SHP77 treated with DMSO at 0.1 percent for 48 hours (cell line): ENCODE measurements around the gene SAA4.
"Not testable (repeated sequence)": the region's sequence is repeated elsewhere in the genome, so short reads cannot be mapped to it uniquely, and the experiment has no call there.

Experiments used
- DNase-seq: peaks from one replicate; lab custom pipeline; 2025; lab: John Stamatoyannopoulos, UW

Gene SAA4

GRCh38 chr11:18236664-18237356 is at the start of gene SAA4:
SAA4 (minus strand) TSS chr11:18236802; CDS start chr11:18235926, 876 bp downstream.
- DNase-seq, result no peak

DNA sequence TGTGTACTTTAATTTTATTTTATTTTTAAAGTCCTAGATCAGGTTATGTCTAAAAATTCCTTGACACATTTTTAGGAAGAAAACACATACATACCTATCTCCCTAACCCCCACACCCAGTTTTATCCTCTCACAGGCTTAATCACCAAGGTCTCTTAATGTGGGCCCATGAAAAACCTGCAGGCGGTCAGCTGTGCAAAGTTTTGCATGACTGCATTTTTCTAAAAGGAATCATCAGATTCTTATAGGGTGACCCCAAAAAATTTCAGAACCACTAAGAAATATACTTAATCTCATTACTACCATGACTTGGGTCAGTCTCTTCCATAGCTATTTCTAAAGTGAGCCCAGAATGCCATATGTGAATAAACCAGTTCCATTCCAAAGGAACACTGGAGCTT is 49.2 kb upstream of the SAA4 start:
- no peak for DNase-seq

DNA sequence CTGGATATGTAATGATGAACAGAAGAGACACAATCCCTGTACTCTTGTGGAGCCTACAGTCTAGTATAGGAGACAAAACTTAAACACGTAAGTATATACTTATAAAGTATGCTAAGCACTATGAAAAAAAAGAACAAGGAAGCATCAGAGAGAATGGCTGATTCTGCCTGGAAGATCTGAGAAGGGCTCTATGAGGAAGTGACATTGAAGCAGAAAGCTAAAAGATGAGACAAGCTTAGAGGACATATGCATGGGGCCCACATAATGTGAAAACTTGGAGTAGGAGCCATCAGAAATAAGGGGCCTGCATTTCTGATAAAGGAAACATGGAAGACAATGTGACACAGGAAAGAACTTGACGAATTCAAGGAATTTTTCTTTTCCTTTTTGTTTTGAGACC is 46.0 kb upstream of the SAA4 start:
- no peak for DNase-seq

DNA sequence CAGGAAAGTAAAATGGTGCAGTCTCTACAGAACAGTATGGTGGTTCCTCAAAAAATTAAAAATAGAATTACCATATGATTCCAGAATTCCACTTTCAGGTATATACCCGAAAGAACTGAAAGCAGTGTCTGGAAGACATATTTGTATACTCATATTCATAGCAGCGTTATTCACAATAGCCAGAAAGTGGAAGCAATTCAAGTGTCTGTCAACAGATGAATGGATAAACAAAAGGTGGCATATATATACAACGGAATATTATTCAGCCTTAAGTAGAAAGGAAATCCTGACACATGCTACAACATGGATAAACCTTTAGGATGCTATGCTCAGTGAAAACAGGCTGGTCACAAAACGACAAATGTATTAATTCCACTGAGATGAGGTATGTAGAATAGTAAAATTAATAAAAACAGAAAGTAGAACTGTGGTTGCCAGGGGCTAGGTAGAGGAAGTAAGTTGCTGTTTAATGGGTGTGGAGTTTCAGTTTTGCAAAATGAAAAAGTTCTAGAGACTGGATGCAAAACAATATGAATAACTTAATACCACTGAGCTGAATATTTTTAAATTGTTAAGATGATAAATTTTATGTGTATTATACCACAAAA is 43.9 kb upstream of the SAA4 start:
- DNase-seq, result no peak

DNA sequence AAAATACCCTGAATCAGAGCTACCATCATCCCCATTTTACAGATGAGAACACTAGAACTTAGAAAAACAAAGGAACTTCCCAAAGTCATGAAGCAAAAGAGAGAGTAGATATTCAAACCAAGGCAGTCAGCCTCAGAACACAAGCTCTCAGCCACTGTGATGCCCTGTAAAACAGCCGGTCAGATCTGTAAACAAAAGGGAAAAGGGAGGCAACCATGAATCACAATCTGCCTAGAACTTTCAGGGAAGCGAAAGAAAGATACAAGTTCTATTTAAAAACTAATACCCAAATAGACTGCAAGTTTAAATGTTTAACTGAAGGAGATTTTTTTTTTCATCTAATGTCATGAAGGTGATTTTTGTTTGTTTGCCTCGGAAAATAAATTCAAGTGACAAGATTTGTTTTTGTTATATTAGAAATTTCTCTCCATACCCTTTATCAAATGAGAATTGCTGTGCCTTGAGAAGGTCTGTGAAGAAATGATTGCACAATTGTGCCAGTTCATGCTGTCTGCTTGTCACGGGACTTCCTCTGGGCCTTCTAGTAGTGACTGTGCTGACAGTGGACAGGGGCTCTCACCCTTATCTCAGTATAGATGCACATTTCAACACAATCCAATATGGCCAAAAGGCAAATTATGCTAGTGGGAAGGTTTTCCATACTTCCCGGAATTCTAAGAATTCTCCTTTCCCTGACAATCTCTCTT is 41.1 kb upstream of the SAA4 start:
- DNase-seq, result no peak

DNA sequence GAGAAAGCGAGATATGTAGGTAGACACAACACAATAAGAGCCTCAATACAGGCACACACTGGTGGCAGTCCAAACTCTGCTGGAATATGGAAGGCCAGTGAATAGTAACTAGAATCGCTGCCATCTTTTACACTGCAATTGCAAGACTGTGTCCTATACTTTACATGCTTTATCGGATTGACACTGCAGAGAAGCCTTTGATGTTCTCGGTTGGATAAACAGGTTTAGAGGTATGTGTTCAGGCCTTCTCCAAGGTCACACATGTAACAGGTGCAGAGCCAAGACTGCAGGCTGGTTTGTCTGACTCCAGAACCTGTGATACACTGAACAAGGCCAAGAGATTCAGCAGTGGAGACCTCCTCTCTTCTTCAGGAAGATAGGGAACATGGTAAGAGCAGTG is 34.6 kb upstream of the SAA4 start:
- DNase-seq, result no peak

DNA sequence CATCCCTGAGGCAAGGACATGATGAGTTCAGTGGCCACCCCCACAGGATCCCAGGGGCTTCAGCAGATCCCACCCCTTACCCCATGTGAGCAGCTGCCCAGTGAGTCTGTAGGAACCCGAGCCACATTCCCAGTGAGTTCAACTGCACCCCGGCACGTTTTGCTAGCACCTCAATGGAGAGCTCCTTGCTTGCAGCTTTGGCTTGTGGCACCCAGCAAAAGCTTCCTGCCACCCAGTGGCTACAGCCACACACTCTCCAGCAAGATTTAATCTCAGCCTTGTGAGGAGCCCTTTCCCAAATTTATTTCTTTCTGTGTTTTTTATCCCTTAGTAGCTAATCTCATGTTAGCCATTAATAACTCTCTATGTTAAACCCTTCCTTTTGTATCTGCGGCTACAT is 33.5 kb upstream of the SAA4 start:
- no peak for DNase-seq

DNA sequence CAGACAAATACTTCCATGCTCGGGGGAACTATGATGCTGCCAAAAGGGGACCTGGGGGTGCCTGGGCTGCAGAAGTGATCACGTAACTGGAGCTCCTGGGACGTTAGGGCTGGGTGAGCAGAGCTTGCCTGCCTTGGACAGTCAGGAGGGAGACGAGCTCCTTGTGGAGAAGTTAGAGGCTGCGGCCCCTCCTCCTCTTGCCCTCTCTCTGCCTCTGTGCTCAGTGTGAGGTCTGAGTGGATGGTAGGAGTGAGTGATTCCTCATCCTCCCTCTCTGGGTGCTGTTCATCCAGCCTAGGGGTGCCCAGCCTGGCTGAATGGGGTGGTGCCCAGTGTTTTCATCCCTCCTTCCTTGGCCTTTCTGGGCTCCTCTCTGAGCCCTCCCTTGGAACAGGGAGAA is 32.6 kb upstream of the SAA4 start:
- not testable (repeated sequence) for DNase-seq

DNA sequence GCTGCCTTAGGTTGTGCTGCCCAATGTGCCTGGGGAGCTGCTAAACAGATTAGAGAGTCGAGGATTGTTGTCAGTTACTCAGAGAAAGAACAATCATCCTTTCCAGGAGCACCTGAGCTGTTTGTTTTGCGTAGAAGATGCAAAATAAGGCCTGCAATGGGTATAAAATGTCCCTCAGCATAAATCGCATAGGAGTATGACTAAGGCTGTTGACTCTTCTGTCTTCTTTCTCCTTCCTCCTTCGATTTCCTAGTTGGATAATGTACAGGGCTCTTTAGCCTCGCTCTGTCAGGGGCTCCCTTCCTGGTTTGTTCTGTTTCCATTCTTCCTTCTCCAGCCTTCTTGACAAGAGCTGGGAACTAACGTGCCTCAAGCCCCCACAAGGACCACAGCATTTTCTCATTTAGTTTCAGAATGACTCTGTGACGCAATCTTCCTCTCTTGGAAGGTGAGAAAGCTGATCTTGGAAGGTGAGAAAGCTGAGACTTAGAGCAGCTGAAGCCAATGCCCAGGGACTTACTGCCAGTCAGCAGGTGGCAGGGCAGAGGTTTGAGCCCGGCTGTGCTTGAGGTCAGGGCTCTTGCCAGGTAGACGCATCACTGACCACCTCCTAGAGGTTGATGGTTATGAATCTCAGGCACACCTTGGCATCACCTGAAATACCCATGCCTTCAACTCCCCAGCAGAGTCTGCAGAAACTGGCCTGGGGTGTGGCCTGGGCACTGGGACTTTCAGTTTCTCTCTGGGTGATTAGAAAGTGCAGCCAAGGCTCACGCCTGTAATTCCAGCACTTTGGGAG is 30.9 kb upstream of the SAA4 start:
- not testable (repeated sequence) for DNase-seq

- DNase-seq, result no peak
Measured at GRCh38 chr11:18265949-18266348, 29.3 kb upstream of the SAA4 start, which contains the start of gene SAA1. SAA1 (plus strand) TSS chr11:18266264; CDS start chr11:18266888, 624 bp downstream.

DNA sequence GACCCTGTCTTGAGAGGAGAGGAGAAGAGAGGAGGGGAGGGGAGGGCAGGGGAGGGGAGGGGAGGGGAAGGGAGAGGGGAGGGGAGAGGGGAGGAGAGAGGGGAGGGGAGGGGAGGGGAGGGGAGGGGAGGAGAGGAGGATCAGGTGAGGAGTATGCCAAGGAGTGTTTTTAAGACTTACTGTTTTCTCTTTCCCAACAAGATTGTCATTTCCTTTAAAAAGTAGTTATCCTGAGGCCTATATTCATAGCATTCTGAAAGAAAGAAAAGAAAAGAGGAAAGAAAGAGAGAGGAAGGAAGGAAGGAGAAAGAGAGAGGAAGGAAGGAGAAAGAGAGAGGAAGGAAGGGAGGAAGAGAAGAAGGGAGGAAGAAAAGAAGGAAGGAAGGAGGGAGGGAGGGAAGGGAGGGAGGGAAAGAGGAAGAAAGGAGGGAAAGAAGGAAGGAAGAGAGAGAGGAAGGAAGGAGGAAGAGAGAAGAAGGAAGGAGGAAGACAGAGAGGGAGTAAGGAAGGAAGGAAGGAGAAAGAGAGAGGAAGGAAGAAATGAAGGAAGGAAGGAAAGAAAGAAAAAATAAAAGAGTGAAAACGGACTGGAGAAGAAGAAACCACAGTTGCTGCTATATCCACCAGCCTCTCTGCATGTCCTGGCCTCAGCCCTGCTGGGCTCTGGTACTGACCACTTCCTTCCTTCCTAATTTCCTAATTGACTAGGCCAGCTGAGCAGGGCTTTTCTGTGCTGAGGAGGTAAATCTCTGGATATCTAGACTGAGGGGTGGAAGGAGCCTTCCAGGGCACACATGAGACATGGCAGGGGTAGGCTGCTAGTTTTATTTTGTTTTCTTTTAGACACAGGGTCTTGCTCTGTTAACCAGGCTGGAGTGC is 28.3 kb upstream of the SAA4 start:
- no peak for DNase-seq

- no peak for DNase-seq
Measured at GRCh38 chr11:18264035-18264434, 27.4 kb upstream of the SAA4 start.

- DNase-seq, result not testable (repeated sequence)
Measured at GRCh38 chr11:18262681-18263350, 26.2 kb upstream of the SAA4 start.

GRCh38 chr11:18261721-18262120 is 25.1 kb upstream of the SAA4 start:
- no peak for DNase-seq

GRCh38 chr11:18259259-18259658 is 22.7 kb upstream of the SAA4 start:
- no peak for DNase-seq

DNA sequence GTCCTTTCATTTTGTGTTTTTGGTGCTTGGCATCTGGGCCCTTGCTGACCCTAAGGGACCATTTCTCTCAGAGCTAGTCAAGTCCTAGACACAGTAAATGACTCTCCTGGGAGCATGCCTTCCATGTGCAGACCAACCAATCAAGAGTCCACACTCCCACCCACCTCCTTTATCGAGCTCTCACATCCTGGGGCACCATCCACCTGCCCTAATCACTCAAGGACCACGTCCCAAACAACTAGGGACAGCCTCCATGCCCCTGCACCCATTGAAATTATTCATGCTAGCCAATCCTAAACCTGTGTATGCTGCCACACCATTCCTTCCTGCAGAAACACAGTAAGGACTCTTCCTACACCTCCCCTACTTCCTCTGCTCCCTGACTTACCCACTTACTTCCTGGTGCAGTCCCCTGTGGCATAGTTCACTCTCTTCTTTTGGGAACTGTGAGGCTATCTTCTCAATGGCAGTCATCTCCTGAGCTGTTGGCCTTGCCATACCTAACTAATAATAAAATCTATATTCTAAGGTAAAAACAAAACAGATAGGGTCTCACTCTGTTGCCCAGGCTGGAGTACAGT is 18.3 kb upstream of the SAA4 start:
- DNase-seq, result no peak

DNA sequence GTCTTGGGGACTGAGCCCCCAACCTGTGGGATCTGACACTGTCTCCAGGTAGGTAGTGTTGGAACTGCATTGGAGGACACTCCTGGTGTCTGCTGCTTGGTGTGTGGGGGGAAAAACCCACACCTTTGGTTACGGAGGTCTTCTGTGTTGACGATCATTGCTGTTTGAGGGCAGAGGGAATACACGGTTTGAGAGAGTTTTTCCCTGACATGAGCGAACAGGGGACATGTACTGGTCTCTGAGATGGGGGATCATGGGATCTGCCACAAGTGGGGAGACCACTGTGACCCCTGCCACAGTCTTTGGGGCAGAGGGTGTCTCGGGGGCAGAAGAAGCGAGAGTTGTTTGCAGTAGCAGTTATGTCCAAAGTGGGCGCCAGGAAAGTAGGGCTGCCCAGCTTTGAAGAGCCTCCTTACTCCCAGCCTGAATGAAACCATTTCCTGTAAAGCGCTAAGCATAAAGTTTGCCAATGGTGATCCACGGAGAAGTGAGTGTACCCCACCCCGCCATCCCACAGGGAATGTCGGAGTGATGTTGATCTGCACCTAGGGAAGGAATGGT is 17.3 kb upstream of the SAA4 start:
- no peak for DNase-seq

- DNase-seq, result no peak
Measured at GRCh38 chr11:18253233-18253632, 16.6 kb upstream of the SAA4 start.

- no peak for DNase-seq
Measured at GRCh38 chr11:18248561-18248960, 12.0 kb upstream of the SAA4 start, which contains the start of gene SAA2. SAA2 (minus strand) TSS chr11:18248668; CDS start chr11:18248011, 657 bp downstream.

DNA sequence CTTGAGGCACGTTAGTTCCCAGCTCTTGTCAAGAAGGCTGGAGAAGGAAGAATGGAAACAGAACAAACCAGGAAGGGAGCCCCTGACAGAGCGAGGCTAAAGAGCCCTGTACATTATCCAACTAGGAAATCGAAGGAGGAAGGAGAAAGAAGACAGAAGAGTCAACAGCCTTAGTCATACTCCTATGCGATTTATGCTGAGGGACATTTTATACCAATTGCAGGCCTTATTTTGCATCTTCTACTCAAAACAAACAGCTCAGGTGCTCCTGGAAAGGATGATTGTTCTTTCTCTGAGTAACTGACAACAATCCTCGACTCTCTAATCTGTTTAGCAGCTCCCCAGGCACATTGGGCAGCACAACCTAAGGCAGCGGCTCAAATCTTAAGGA is 10.6 kb upstream of the SAA4 start:
- DNase-seq, result not testable (repeated sequence)
